A673 (cell line): ENCODE results near the gene ATP10A.

ENCODE experiments used
- CTCF ChIP-seq: fragments of 300-800, 200-600 bp; sonication (generic); conservative IDR thresholded peaks from 2 replicates; pipeline ENCODE4 v1.5.1; 2017; ENCODE audit warnings: low read depth, mild to moderate bottlenecking, antibody characterized with exemption, low read length, moderate library complexity, mixed read lengths
- EZH2 ChIP-seq: fragments of 200-600 bp; sonication (generic); IDR thresholded peaks from 2 replicates; pipeline ENCODE4 v1.6.1; 2017; ENCODE audit warnings: borderline replicate concordance, low read depth, mild to moderate bottlenecking, mixed read lengths, antibody characterized with exemption, low read length; ENCODE audit not compliant: poor library complexity, severe bottlenecking

DNA sequence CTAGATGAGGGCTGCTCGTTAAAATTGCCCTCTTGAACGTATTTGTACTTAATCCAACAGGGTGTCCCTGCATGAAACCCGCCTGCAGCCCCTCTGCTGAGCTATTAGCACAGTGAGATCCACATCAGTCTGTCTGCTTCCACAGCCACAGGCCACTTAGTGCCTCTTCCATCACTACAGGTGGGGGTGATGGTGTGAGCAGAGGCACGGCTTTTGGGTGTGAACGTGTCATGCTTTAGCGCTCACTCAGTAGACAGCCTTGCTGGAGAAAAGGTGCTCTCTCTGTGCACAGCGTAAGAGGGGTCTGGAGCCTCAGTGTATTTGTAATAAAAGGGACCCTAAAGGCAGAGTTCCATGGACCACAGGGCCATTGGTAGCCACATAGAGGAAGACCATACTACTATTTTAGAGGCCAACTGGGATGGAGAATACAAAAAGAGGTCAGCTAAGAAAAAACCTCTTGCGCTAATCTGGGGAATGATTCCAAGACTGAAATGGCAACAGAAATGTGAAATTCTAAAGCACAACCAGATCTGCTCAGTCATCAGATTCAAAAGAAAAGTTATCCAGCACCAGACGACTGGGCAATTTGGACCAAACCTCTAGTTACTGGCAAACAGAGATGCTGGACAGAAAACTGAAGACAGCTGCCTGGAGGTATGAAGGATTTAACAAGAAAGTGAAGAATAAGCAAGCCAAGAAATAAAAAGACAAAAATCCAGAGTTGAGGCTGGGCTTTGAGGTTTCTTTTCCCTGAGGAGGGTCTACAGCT lies 120.2 kb downstream of the ATP10A start:
- TF ChIP-seq EZH2 = no peak
- no peak for TF ChIP-seq CTCF
